Omental fat pad (tissue), 4 donors: ENCODE data around the gene PDLIM5. TPM values are rescaled to one million over a fixed set of nuclear protein-coding genes. Genes with fewer than 3 reads are reported as not detected.
A peak's percentile ranks its signal among the peaks of the same experiment; 100 is the strongest.
"Not testable (repeated sequence)": the region's sequence is repeated elsewhere in the genome, so short reads cannot be mapped to it uniquely, and the experiment has no call there.

ENCODE experiments used
- ATAC-seq: fragments of 150-250 bp; one replicate; pipeline ENCODE4 v1.9.1; 2016; ENCODE audit warnings: mild to moderate bottlenecking, moderate library complexity; ENCODE audit not compliant: low FRiP score
- DNase-seq: peaks from one replicate; pipeline ENCODE4 v3.0.0-alpha.2; 2019; ENCODE audit warnings: low spot score
- total RNA-seq, 4 donors: library from RNA; depleted of rRNA; stranded (reverse); fragments of >200 nt; gene quantifications; one replicate each; pipeline ENCODE4 v1.1.0, GENCODE V29; 2016
- TF ChIP-seq, protein P1 (sequence below), 3 donors: fragments of 450-650 bp; IDR thresholded peaks; one replicate each; pipeline ENCODE4 v1.5.1; 2016 to 2017; ENCODE audit warnings: antibody characterized with exemption in 3 of 3, mild to moderate bottlenecking in 3 of 3, moderate library complexity in 2 of 3

The PDLIM5 gene
- total RNA-seq, 4 donors from 2014 or later = 119 to 168 (median 146) TPM

GRCh38 chr4:94468093-94468769 is 16.5 kb downstream of the PDLIM5 start:
- DNase-seq = no peak
- TF ChIP-seq, protein P1, sequence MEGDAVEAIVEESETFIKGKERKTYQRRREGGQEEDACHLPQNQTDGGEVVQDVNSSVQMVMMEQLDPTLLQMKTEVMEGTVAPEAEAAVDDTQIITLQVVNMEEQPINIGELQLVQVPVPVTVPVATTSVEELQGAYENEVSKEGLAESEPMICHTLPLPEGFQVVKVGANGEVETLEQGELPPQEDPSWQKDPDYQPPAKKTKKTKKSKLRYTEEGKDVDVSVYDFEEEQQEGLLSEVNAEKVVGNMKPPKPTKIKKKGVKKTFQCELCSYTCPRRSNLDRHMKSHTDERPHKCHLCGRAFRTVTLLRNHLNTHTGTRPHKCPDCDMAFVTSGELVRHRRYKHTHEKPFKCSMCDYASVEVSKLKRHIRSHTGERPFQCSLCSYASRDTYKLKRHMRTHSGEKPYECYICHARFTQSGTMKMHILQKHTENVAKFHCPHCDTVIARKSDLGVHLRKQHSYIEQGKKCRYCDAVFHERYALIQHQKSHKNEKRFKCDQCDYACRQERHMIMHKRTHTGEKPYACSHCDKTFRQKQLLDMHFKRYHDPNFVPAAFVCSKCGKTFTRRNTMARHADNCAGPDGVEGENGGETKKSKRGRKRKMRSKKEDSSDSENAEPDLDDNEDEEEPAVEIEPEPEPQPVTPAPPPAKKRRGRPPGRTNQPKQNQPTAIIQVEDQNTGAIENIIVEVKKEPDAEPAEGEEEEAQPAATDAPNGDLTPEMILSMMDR (IDR thresholded peaks at IDR 0.05) = no peak
- ATAC-seq = no peak

GRCh38 chr4:94469221-94469784 is 17.6 kb downstream of the PDLIM5 start:
- ATAC-seq = no peak
- DNase-seq = no peak
- TF ChIP-seq, protein P1 (IDR thresholded peaks at IDR 0.05) = no peak

DNA sequence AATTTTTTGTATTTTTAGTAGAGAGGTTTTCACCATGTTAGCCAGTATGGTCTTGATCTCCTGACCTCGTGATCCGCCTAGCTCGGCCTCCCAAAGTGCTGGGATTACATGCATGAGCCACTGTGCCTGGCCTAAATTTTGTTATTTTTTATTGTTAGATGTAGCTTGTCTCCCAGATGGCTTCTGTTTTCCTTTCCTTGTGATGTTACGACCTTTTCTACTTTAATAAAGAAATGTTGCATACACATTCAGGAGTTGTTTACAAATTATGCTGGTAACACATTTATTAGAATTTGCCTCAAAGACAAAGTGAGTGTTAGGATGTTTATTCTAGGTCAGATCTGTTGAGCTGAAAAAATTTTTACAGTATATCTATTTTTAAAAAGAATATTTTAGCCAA is 18.4 kb downstream of the PDLIM5 start:
- TF ChIP-seq, protein P1 (IDR thresholded peaks at IDR 0.05) = no peak
- ATAC-seq (no peak), DNase-seq (no peak)

DNA sequence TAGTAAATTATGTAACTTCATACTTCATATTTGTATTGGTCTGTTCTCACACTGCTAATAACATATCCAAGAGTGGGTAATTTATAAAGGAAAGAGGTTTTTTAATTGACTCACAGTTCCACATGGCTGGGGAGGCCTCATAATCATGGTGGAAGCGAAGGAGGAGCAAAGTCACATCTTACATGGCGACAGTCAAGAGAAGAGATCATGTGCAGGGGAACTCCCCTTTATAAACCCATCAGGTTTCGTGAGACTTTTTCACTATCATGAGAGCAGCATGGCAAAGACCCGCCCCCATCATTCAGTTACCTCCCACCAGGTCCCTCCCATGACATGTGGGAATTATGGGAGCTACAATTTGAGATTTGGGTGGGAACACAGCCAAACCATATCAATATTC is 19.0 kb downstream of the PDLIM5 start:
- not testable (repeated sequence) for DNase-seq, ATAC-seq

DNA sequence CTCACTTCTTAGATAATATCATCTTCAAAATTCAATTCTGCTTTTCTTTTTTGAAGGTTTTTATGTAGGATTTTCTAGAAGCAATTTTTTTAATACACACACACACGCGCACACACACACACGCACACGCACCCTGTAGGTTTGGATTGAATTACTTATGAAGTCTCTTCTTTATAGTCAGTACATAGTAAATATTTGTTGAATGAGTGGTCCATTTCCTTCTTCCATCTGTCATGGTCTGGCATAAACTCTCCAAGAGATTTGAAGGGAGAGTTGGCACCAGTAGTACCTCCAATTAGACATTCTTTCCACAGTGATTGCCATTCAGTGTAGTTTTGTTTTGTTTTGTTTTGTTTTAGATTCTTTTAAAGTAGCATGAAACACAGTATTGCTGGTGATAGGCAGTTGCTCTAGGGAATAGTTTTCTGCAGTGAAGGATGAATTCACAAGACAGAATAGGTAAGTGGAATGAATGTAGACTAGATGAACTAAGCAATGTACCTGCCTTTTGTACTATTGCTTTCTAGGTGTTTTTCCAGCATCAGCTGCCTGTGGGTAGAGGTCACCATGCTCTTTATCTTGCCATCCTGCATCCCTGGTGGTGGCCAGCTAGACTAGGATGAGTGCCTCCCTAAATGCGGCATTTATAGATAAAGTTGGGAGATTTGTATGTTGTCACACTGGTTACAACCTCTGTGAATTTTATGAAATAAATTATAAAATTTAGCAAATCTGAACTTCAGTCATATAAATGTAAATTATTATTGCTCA is 20.5 kb downstream of the PDLIM5 start:
- ATAC-seq (peak; percentile 88), DNase-seq (no peak)
- TF ChIP-seq, protein P1 (IDR thresholded peaks at IDR 0.05) = no peak

GRCh38 chr4:94475050-94475449 is 23.3 kb downstream of the PDLIM5 start:
- ATAC-seq = no peak
- TF ChIP-seq, protein P1 (IDR thresholded peaks at IDR 0.05) = no peak
- DNase-seq = no peak

GRCh38 chr4:94475794-94476193 is 24.1 kb downstream of the PDLIM5 start:
- TF ChIP-seq, protein P1 (IDR thresholded peaks at IDR 0.05) = no peak
- DNase-seq = no peak
- ATAC-seq = no peak
